NCI-H128 (cell line): Measurements from ENCODE around the gene GPR61.
A peak's percentile ranks its signal among the peaks of the same experiment; 100 is the strongest.

ENCODE experiments used
- DNase-seq: peaks from one replicate; lab custom pipeline; 2025; ENCODE audit not compliant: unreplicated experiment; lab: John Stamatoyannopoulos, UW

GPR61 gene

GRCh38 chr1:109539676-109540075, at the start of gene GPR61:
Gene GPR61, plus strand, starts transcription at chr1:109539872. Its CDS starts 3,151 bp downstream, at chr1:109543023.
- no peak for DNase-seq

- DNase-seq = peak; percentile 43
Observed at GRCh38 chr1:109490029-109490933, 49.4 kb upstream of the GPR61 start.

GRCh38 chr1:109490934-109491302, 48.8 kb upstream of the GPR61 start:
- no peak for DNase-seq

- no peak for DNase-seq
Observed at GRCh38 chr1:109491372-109491771, 48.3 kb upstream of the GPR61 start.

- DNase-seq = no peak
Observed at GRCh38 chr1:109492779-109493178, 46.9 kb upstream of the GPR61 start.

- DNase-seq = no peak
Observed at GRCh38 chr1:109493227-109493626, 46.4 kb upstream of the GPR61 start.

- DNase-seq = peak; percentile 73
Observed at GRCh38 chr1:109493805-109494539, 45.7 kb upstream of the GPR61 start, which contains the start of gene CYB561D1. Gene CYB561D1, plus strand, starts transcription at chr1:109494094. Its CDS starts 46 bp downstream, at chr1:109494140.

GRCh38 chr1:109495738-109496137, 43.9 kb upstream of the GPR61 start:
- DNase-seq = no peak

GRCh38 chr1:109497449-109498160, 42.1 kb upstream of the GPR61 start:
- no peak for DNase-seq

- DNase-seq = no peak
Observed at GRCh38 chr1:109498161-109498801, 41.4 kb upstream of the GPR61 start.

GRCh38 chr1:109499081-109499480, 40.6 kb upstream of the GPR61 start:
- DNase-seq = no peak

GRCh38 chr1:109499661-109500536, 39.8 kb upstream of the GPR61 start:
- DNase-seq = no peak

- DNase-seq = no peak
Observed at GRCh38 chr1:109500941-109501381, 38.7 kb upstream of the GPR61 start.

GRCh38 chr1:109501644-109502363, 37.9 kb upstream of the GPR61 start:
- no peak for DNase-seq

GRCh38 chr1:109502364-109502851, 37.3 kb upstream of the GPR61 start:
- no peak for DNase-seq

- DNase-seq = no peak
Observed at GRCh38 chr1:109503935-109504334, 35.7 kb upstream of the GPR61 start.

- DNase-seq = no peak
Observed at GRCh38 chr1:109504974-109505373, 34.7 kb upstream of the GPR61 start.

GRCh38 chr1:109508001-109508872, 31.4 kb upstream of the GPR61 start:
- no peak for DNase-seq
